Suprapubic skin (tissue), 4 donors: Measurements from ENCODE around the gene RBKS. TPM values are rescaled to one million over a fixed set of nuclear protein-coding genes. Genes with fewer than 3 reads are reported as not detected.

ENCODE experiments used
- DNase-seq, 2 donors: peaks; one replicate each; pipeline ENCODE4 v3.0.0-alpha.2; 2019; ENCODE audit warnings: low spot score in 2 of 2
- H3K27ac ChIP-seq: fragments of 200-600 bp; sonication (generic); one replicate; pipeline ENCODE4 v1.5.1; 2019
- H3K27me3 ChIP-seq: fragments of 200-600 bp; sonication (generic); one replicate; pipeline ENCODE4 v1.5.1; 2019
- H3K36me3 ChIP-seq: fragments of 200-600 bp; sonication (generic); one replicate; pipeline ENCODE4 v1.5.1; 2019
- H3K4me1 ChIP-seq: fragments of 200-600 bp; sonication (generic); one replicate; pipeline ENCODE4 v1.5.1; 2019
- H3K4me3 ChIP-seq: fragments of 200-600 bp; sonication (generic); one replicate; pipeline ENCODE4 v1.5.1; 2019; ENCODE audit warnings: mild to moderate bottlenecking
- H3K9me3 ChIP-seq: fragments of 200-600 bp; sonication (generic); one replicate; pipeline ENCODE4 v1.5.1; 2019
- EP300 ChIP-seq: sonication (generic); formaldehyde crosslinking; IDR thresholded peaks from one replicate; pipeline ENCODE4 v1.6.1; 2017; ENCODE audit warnings: antibody characterized with exemption
- POLR2A ChIP-seq, 2 donors: fragments of 450-650 bp; IDR thresholded peaks; one replicate each; pipeline ENCODE4 v1.6.1; 2017; ENCODE audit warnings: antibody characterized with exemption in 2 of 2, mild to moderate bottlenecking in 2 of 2, moderate library complexity in 2 of 2
- POLR2AphosphoS5 ChIP-seq, 3 donors: sonication (generic); formaldehyde crosslinking; IDR thresholded peaks; one replicate each; pipeline ENCODE4 v1.6.1; 2017; ENCODE audit warnings: antibody characterized with exemption in 3 of 3
- WGBS: methylation state at CpG from one replicate; pipeline ENCODE4 v1.1.5; 2018; 5-methylcytosine and 5-hydroxymethylcytosine counted together
- total RNA-seq, 4 donors: library from RNA; depleted of rRNA; stranded (reverse); fragments of >200 nt; gene quantifications; one replicate each; pipeline ENCODE4 v1.1.0, GENCODE V29; 2016
- TF ChIP-seq, protein P1 (sequence below), 2 donors: fragments of 200-600 bp in 1 of 2; fragments of 450-650 bp in 1 of 2; sonication (generic) in 1 of 2; IDR thresholded peaks; one replicate each; pipeline ENCODE4 v1.5.1; 2016 to 2019; ENCODE audit warnings: antibody characterized with exemption in 2 of 2, mild to moderate bottlenecking in 1 of 2, moderate library complexity in 1 of 2

Gene RBKS
- total RNA-seq, 4 donors from 2014 or later: 1.0 to 2.2 (median 1.5) TPM

DNA sequence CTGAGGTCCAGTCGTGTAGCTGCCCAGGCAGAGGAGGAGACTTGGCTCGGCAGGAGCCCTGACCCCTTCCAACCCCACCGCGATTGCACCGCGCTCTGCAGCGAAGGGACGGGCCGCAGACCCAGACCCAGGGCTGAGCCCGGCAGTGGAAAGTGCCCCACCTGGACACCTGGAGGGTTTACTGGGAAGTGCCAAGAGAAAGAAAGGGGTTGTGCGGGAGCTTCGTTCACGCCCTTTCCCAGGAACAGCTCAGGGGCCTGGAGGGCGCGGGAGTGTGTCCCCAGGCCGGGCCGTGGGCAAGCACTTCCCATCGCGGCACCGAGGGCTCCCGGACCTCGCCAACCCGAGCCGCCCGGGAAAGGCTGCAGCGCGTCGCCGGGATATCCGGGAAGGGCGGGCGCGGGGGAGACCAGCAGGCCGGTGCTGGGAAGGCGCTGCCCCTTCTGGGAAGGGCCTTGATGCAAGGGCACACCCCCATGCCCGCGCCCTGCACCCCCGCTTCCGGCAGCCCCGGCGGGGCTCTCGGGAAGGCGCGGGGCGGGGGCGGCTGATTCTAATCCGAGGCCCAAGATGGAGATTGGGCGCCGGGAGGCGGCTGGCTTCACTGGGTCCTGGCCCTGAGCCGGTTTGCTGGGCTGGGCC is 154.8 kb downstream of the RBKS start:
- peak overlapping the region; percentile 49 for H3K4me3 ChIP-seq
- peak overlapping the region; percentile 77 for H3K27ac ChIP-seq
- DNase-seq: peak in 1 of 2 donors; percentile 87
- WGBS: 2% methylated on average over 28 of the region's 51 CpGs
- TF ChIP-seq EP300 (peak; percentile 65), POLR2A (IDR thresholded peaks at IDR 0.05) (peak in 1 of 2 donors; percentile 36), POLR2AphosphoS5 (IDR thresholded peaks at IDR 0.05) (peak; percentile 8 to 90 (median 84))
- TF ChIP-seq, protein P1, sequence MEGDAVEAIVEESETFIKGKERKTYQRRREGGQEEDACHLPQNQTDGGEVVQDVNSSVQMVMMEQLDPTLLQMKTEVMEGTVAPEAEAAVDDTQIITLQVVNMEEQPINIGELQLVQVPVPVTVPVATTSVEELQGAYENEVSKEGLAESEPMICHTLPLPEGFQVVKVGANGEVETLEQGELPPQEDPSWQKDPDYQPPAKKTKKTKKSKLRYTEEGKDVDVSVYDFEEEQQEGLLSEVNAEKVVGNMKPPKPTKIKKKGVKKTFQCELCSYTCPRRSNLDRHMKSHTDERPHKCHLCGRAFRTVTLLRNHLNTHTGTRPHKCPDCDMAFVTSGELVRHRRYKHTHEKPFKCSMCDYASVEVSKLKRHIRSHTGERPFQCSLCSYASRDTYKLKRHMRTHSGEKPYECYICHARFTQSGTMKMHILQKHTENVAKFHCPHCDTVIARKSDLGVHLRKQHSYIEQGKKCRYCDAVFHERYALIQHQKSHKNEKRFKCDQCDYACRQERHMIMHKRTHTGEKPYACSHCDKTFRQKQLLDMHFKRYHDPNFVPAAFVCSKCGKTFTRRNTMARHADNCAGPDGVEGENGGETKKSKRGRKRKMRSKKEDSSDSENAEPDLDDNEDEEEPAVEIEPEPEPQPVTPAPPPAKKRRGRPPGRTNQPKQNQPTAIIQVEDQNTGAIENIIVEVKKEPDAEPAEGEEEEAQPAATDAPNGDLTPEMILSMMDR (IDR thresholded peaks at IDR 0.05): no peak
- H3K27me3 ChIP-seq: no peaks in the 10 kb centered on the region
- no peaks in the 10 kb centered on the region for H3K9me3 ChIP-seq
- H3K36me3 ChIP-seq: no peaks in the 10 kb centered on the region
- H3K4me1 ChIP-seq: peaks cover 26% of the 10 kb centered on the region

GRCh38 chr2:27734305-27734704 is 155.9 kb downstream of the RBKS start:
- DNase-seq: no peak

More at GRCh38 chr2:27734305-27734704, 155.9 kb downstream of the RBKS start:
- no peaks in the 10 kb centered on the region for H3K9me3 ChIP-seq
- no peaks in the 10 kb centered on the region for H3K27me3 ChIP-seq
- no peak overlapping the region for H3K4me3 ChIP-seq
- H3K4me1 ChIP-seq: peaks cover 28% of the 10 kb centered on the region
- TF ChIP-seq, protein P1 (IDR thresholded peaks at IDR 0.05): no peak
- TF ChIP-seq POLR2AphosphoS5 (IDR thresholded peaks at IDR 0.05) (no peak), EP300 (no peak)
- no peaks in the 10 kb centered on the region for H3K36me3 ChIP-seq
- WGBS: 67% methylated on average over 1 of the region's 1 CpG
- no peak overlapping the region for H3K27ac ChIP-seq

Other genes with a start within 250 kb of the RBKS start
- gene SUPT7L, start 226.8 kb downstream of the RBKS start, total RNA-seq: 10 to 100 TPM; 17.0 to 27.3 (median 22.2) TPM
- gene SLC4A1AP, start 226.5 kb downstream of the RBKS start, total RNA-seq: 10 to 100 TPM; 15.1 to 25.3 (median 20.7) TPM
- gene MRPL33, start 118.7 kb downstream of the RBKS start, total RNA-seq: 10 to 100 TPM; 30.7 to 82.2 (median 56.3) TPM
- gene BABAM2, start 342 bp upstream of the RBKS start, total RNA-seq: 10 to 100 TPM; 23.7 to 41.1 (median 27.9) TPM